K562 (cell line): Measurements from ENCODE around the gene ZNF385D. TPM values are rescaled to one million over a fixed set of nuclear protein-coding genes. Genes with fewer than 3 reads are reported as not detected.

ENCODE experiments used
- ADNP ChIP-seq: fragments of 200-800 bp; sonication (Bioruptor generic); IDR thresholded peaks from 2 replicates; pipeline ENCODE4 v1.6.1; 2016; ENCODE audit warnings: missing genetic modification characterization, missing compliant biosample characterization
- ARID1B ChIP-seq: fragments of 450-650 bp; IDR thresholded peaks from 2 replicates; pipeline ENCODE4 v1.6.1; 2016; ENCODE audit warnings: antibody characterized with exemption, mild to moderate bottlenecking, inconsistent platforms
- CHD2 ChIP-seq: IDR thresholded peaks from 2 replicates; pipeline ENCODE4 v1.6.1; 2011; ENCODE audit warnings: low read depth, low read length
- CHD4 ChIP-seq: fragments of 200-600 bp; sonication (generic); IDR thresholded peaks from 3 replicates; pipeline ENCODE4 v1.6.1; 2012; ENCODE audit warnings: low read depth, mild to moderate bottlenecking, mixed read lengths, low read length, inconsistent platforms; ENCODE audit not compliant: insufficient read depth, insufficient replicate concordance, poor library complexity, severe bottlenecking
- DNMT1 ChIP-seq: fragments of 450-650 bp; IDR thresholded peaks from 2 replicates; pipeline ENCODE4 v1.6.1; 2016; ENCODE audit warnings: antibody characterized with exemption, mild to moderate bottlenecking
- ELK1 ChIP-seq: sonication (generic); formaldehyde crosslinking; IDR thresholded peaks from 2 replicates; pipeline ENCODE4 v1.8.1; 2022; ENCODE audit warnings: missing genetic modification reagents
- FOXM1 ChIP-seq, 2 experiments: fragments of 450-650 bp in 1 of 2; sonication (generic) in 1 of 2; formaldehyde crosslinking in 1 of 2; IDR thresholded peaks; 2 replicates each; pipeline versions ENCODE4 v1.6.1 to v1.9.0; 2017 to 2022; ENCODE audit warnings: low read depth in 2 of 2, mild to moderate bottlenecking in 2 of 2, missing genetic modification reagents in 1 of 2, moderate library complexity in 1 of 2
- FOXP1 ChIP-seq: sonication (generic); formaldehyde crosslinking; IDR thresholded peaks from 2 replicates; pipeline ENCODE4 v1.8.0; 2022; ENCODE audit warnings: mild to moderate bottlenecking, missing genetic modification reagents
- HIVEP1 ChIP-seq: fragments of 250-450 bp; sonication (Bioruptor Pico); IDR thresholded peaks from 2 replicates; pipeline ENCODE4 v1.4.0; 2020; ENCODE audit warnings: mild to moderate bottlenecking
- HNRNPL ChIP-seq: fragments of 200-400 bp; formaldehyde crosslinking; IDR thresholded peaks from 2 replicates; pipeline ENCODE4 v1.6.1; 2017; ENCODE audit warnings: low read depth, mild to moderate bottlenecking, low read length
- LARP7 ChIP-seq: fragments of 450-650 bp; IDR thresholded peaks from 2 replicates; pipeline ENCODE4 v1.6.1; 2016
- MAFF ChIP-seq: IDR thresholded peaks from 2 replicates; pipeline ENCODE4 v1.6.1; 2012; ENCODE audit warnings: low read length, improper control_type of control experiment
- NCOA2 ChIP-seq, 2 experiments: fragments of 450-650 bp; IDR thresholded peaks; 2 replicates each; pipeline ENCODE4 v1.6.1; 2018; ENCODE audit warnings: mild to moderate bottlenecking in 2 of 2, moderate library complexity in 1 of 2; ENCODE audit not compliant: partially characterized antibody in 2 of 2
- NCOA6 ChIP-seq: fragments of 450-650 bp; IDR thresholded peaks from 2 replicates; pipeline ENCODE4 v1.6.1; 2017; ENCODE audit warnings: mild to moderate bottlenecking
- ZNF134 ChIP-seq: fragments of 250-450 bp; sonication (Bioruptor Pico); conservative IDR thresholded peaks from 2 replicates; pipeline ENCODE4 v1.4.0; 2020
- ZNF174 ChIP-seq: fragments of 250-450 bp; sonication (Bioruptor Pico); IDR thresholded peaks from 2 replicates; pipeline ENCODE4 v1.4.0; 2020; ENCODE audit warnings: mild to moderate bottlenecking
- ZNF263 ChIP-seq: sonication (generic); formaldehyde crosslinking; IDR thresholded peaks from 2 replicates; pipeline ENCODE4 v1.8.0; 2022; ENCODE audit warnings: mild to moderate bottlenecking, missing genetic modification reagents, borderline replicate concordance
- ZNF316 ChIP-seq: fragments of 450-650 bp; IDR thresholded peaks from 2 replicates; pipeline ENCODE4 v1.6.1; 2016
- ZNF445 ChIP-seq: fragments of 250-450 bp; sonication (Bioruptor Pico); IDR thresholded peaks from 2 replicates; pipeline ENCODE4 v1.4.0; 2020; ENCODE audit warnings: low read depth, mild to moderate bottlenecking, moderate library complexity
- ZZZ3 ChIP-seq: fragments of 450-650 bp; IDR thresholded peaks from 2 replicates; pipeline ENCODE4 v1.6.1; 2016; ENCODE audit warnings: antibody characterized with exemption, mild to moderate bottlenecking, moderate library complexity
- polyA plus RNA-seq, 8 experiments: library from polyadenylated mRNA; depleted of rRNA in 4 of 8; stranded (reverse) in 5 of 8; unstranded in 3 of 8; fragments of >200 nt; fragmentation: Nextera tagmentation in 2 of 8; fragmentation: Illumina TruSeq in 1 of 8; extraction: Ambion mirVana in 2 of 8; extraction: Trizol in 1 of 8; gene quantifications; 2 replicates each; pipeline versions ENCODE4 v1.2.1 to v1.2.3, GENCODE V29; 2011 to 2014; ENCODE audit warnings: inconsistent platforms in 1 of 8, missing spikeins in 1 of 8
- total RNA-seq, 7 experiments: library from RNA; depleted of rRNA in 6 of 7; stranded (reverse); fragments of >200 nt in 6 of 7; fragmentation: Illumina TruSeq in 2 of 7; extraction: Trizol in 2 of 7; gene quantifications; 2 replicates each; pipeline versions ENCODE4 v1.2.1 to v1.2.3, GENCODE V29; 2011 to 2021; ENCODE audit warnings: low replicate concordance in 1 of 7
- TF ChIP-seq, protein P1 (sequence below): sonication (generic); formaldehyde crosslinking; IDR thresholded peaks from 2 replicates; pipeline ENCODE4 v1.8.1; 2023; ENCODE audit warnings: missing genetic modification reagents, mild to moderate bottlenecking, borderline replicate concordance
- TF ChIP-seq, protein P2 (sequence below): fragments of 250-450 bp; sonication (Bioruptor Pico); IDR thresholded peaks from 2 replicates; pipeline ENCODE4 v1.4.0; 2020
- TF ChIP-seq, protein P3 (sequence below): fragments of 450-650 bp; formaldehyde crosslinking; IDR thresholded peaks from 2 replicates; pipeline ENCODE4 v1.4.0; 2020; ENCODE audit warnings: mild to moderate bottlenecking, mixed read lengths

The ZNF385D gene
- total and polyA plus RNA-seq, 9 of the 15 experiments (the other 6 are each of a cell fraction or from before 2014, with no cell fraction given): 0.14 to 1.7 (median 0.51) TPM

DNA sequence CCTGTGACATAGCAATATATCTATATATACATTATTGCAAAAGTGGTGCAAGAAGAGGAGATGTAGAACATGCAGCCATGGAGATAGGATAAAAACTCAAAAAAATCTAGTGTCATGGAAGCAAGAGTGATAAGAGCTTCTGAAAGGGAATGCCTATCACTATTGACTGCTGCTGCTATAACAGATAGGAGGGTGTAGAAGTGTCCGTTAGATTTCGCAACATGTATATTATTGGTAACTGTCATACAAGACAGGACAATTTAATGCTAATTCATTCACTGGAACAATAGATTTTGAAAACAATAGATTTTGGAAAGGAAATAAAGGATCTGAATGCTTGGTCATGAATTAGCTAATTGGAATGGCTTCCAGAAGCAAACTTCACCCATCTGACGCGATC is 224.5 kb downstream of the ZNF385D start (continued):
- TF ChIP-seq, protein P1, sequence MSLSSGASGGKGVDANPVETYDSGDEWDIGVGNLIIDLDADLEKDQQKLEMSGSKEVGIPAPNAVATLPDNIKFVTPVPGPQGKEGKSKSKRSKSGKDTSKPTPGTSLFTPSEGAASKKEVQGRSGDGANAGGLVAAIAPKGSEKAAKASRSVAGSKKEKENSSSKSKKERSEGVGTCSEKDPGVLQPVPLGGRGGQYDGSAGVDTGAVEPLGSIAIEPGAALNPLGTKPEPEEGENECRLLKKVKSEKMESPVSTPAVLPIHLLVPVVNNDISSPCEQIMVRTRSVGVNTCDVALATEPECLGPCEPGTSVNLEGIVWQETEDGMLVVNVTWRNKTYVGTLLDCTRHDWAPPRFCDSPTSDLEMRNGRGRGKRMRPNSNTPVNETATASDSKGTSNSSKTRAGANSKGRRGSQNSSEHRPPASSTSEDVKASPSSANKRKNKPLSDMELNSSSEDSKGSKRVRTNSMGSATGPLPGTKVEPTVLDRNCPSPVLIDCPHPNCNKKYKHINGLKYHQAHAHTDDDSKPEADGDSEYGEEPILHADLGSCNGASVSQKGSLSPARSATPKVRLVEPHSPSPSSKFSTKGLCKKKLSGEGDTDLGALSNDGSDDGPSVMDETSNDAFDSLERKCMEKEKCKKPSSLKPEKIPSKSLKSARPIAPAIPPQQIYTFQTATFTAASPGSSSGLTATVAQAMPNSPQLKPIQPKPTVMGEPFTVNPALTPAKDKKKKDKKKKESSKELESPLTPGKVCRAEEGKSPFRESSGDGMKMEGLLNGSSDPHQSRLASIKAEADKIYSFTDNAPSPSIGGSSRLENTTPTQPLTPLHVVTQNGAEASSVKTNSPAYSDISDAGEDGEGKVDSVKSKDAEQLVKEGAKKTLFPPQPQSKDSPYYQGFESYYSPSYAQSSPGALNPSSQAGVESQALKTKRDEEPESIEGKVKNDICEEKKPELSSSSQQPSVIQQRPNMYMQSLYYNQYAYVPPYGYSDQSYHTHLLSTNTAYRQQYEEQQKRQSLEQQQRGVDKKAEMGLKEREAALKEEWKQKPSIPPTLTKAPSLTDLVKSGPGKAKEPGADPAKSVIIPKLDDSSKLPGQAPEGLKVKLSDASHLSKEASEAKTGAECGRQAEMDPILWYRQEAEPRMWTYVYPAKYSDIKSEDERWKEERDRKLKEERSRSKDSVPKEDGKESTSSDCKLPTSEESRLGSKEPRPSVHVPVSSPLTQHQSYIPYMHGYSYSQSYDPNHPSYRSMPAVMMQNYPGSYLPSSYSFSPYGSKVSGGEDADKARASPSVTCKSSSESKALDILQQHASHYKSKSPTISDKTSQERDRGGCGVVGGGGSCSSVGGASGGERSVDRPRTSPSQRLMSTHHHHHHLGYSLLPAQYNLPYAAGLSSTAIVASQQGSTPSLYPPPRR (CRISPR knock-in tag): no peak
- no peak for TF ChIP-seq LARP7
- no peak for TF ChIP-seq ZNF445 (CRISPR knock-in tag)
- TF ChIP-seq ELK1 (CRISPR knock-in tag): no peak
- no peak for TF ChIP-seq ZNF134 (CRISPR knock-in tag)
- no peak for TF ChIP-seq MAFF
- peak in 1 of 2 experiments; percentile 55 for TF ChIP-seq NCOA2 (IDR thresholded peaks at IDR 0.05; ENCODE audit: partially characterized antibody in 2 of 2)
- TF ChIP-seq ZZZ3: no peak
- no peak for TF ChIP-seq HIVEP1
- peak; percentile 82 for TF ChIP-seq ARID1B
- TF ChIP-seq NCOA6: no peak
- TF ChIP-seq ZNF174: no peak
- TF ChIP-seq, protein P2, sequence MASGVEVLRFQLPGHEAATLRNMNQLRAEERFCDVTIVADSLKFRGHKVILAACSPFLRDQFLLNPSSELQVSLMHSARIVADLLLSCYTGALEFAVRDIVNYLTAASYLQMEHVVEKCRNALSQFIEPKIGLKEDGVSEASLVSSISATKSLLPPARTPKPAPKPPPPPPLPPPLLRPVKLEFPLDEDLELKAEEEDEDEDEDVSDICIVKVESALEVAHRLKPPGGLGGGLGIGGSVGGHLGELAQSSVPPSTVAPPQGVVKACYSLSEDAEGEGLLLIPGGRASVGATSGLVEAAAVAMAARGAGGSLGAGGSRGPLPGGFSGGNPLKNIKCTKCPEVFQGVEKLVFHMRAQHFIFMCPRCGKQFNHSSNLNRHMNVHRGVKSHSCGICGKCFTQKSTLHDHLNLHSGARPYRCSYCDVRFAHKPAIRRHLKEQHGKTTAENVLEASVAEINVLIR (CRISPR knock-in tag): no peak
- 0 out of 2 replicates have a peak, but pooled peaks have one; percentile 49 for TF ChIP-seq FOXM1 (IDR thresholded peaks at IDR 0.05; ENCODE audit: low read depth)
- TF ChIP-seq FOXM1 (CRISPR knock-in tag; IDR thresholded peaks at IDR 0.05; ENCODE audit: low read depth): no peak
- TF ChIP-seq CHD2: no peak
- TF ChIP-seq, protein P3, sequence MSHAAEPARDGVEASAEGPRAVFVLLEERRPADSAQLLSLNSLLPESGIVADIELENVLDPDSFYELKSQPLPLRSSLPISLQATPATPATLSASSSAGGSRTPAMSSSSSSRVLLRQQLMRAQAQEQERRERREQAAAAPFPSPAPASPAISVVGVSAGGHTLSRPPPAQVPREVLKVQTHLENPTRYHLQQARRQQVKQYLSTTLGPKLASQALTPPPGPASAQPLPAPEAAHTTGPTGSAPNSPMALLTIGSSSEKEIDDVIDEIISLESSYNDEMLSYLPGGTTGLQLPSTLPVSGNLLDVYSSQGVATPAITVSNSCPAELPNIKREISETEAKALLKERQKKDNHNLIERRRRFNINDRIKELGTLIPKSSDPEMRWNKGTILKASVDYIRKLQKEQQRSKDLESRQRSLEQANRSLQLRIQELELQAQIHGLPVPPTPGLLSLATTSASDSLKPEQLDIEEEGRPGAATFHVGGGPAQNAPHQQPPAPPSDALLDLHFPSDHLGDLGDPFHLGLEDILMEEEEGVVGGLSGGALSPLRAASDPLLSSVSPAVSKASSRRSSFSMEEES (CRISPR knock-in tag): no peak
- TF ChIP-seq ZNF263 (CRISPR knock-in tag): no peak
- no peak for TF ChIP-seq ADNP
- TF ChIP-seq HNRNPL: no peak
- TF ChIP-seq CHD4: no peak
- TF ChIP-seq FOXP1: no peak
- TF ChIP-seq DNMT1: no peak
- no peak for TF ChIP-seq ZNF316
